OCI-LY7 (cell line): ENCODE measurements around the gene UBE4A. TPM values are rescaled to one million over a fixed set of nuclear protein-coding genes. Genes with fewer than 3 reads are reported as not detected.
A peak's percentile ranks its signal among the peaks of the same experiment; 100 is the strongest.

Source experiments
- BruUV-seq: library from RNA; stranded (reverse); fragments of 400-500 nt; replicated peaks from 2 replicates; lab custom pipeline; 2021; lab: Mats Ljungman, UMichigan
- CTCF ChIA-PET: fragments of 300-600 bp; sonication (Branson Sonifier 250); formaldehyde crosslinking; loops from one replicate; lab custom pipeline; 2022; ENCODE audit warnings: antibody characterized with exemption; ENCODE audit not compliant: unreplicated experiment; lab: Charles Lee
- POLR2A ChIA-PET: fragments of 300-600 bp; sonication (Branson Sonifier 250); formaldehyde crosslinking; loops from one replicate; lab custom pipeline; 2022; ENCODE audit warnings: antibody characterized with exemption; lab: Charles Lee
- DNase-seq: peaks from one replicate; pipeline ENCODE4 v3.0.0-alpha.2; 2015; ENCODE audit warnings: low spot score
- H2AFZ ChIP-seq: fragments of 200-600 bp; sonication (generic), shearing (Covaris generic); 2 replicates; pipeline ENCODE4 v1.6.1; 2014; ENCODE audit warnings: mild to moderate bottlenecking, antibody characterized with exemption, low read length, moderate library complexity
- H3K27ac ChIP-seq: fragments of 200-600 bp; sonication (generic); 2 replicates; pipeline ENCODE4 v1.5.1; 2014; ENCODE audit warnings: mixed run types, low read depth, mild to moderate bottlenecking, moderate library complexity, low read length, inconsistent platforms; ENCODE audit not compliant: poor library complexity, severe bottlenecking
- H3K36me3 ChIP-seq: fragments of 200-600 bp; sonication (generic); 2 replicates; pipeline ENCODE4 v1.6.1; 2014; ENCODE audit warnings: mild to moderate bottlenecking, antibody characterized with exemption, low read length, moderate library complexity, mixed read lengths; ENCODE audit not compliant: insufficient read depth
- H3K4me1 ChIP-seq: fragments of 200-600 bp; sonication (generic); 2 replicates; pipeline ENCODE4 v1.5.1; 2014; ENCODE audit warnings: mild to moderate bottlenecking, low read length; ENCODE audit not compliant: insufficient read depth, poor library complexity, severe bottlenecking
- H3K4me2 ChIP-seq: fragments of 200-600 bp; sonication (generic); 2 replicates; pipeline ENCODE4 v1.6.1; 2014; ENCODE audit warnings: mild to moderate bottlenecking, low read length
- H3K4me3 ChIP-seq: fragments of 200-600 bp; sonication (generic); 2 replicates; pipeline ENCODE4 v1.5.1; 2014; ENCODE audit warnings: mild to moderate bottlenecking, low read depth, low read length; ENCODE audit not compliant: poor library complexity, severe bottlenecking
- H3K79me2 ChIP-seq: fragments of 200-600 bp; sonication (generic); 2 replicates; pipeline ENCODE4 v1.6.1; 2016; ENCODE audit warnings: low read depth, mild to moderate bottlenecking, low read length, moderate library complexity, mixed read lengths; ENCODE audit not compliant: insufficient read depth
- H3K9me2 ChIP-seq: fragments of 200-600 bp; sonication (generic); 2 replicates; pipeline ENCODE4 v1.6.1; 2016; ENCODE audit warnings: mild to moderate bottlenecking, low read length, mixed read lengths; ENCODE audit not compliant: insufficient read depth
- H3K9me3 ChIP-seq: fragments of 200-600 bp; sonication (generic); 2 replicates; pipeline ENCODE4 v1.6.1; 2014; ENCODE audit warnings: mild to moderate bottlenecking, mixed run types, low read length, mixed read lengths
- H4K20me1 ChIP-seq: fragments of 200-600 bp; sonication (generic); 2 replicates; pipeline ENCODE4 v1.6.1; 2014; ENCODE audit warnings: mild to moderate bottlenecking, antibody characterized with exemption, low read length, moderate library complexity, mixed read lengths; ENCODE audit not compliant: insufficient read depth
- CTCF ChIP-seq: fragments of 200-600 bp; sonication (generic); conservative IDR thresholded peaks from 2 replicates; pipeline ENCODE4 v1.5.1; 2014; ENCODE audit warnings: mild to moderate bottlenecking, antibody characterized with exemption, low read length, moderate library complexity, mixed read lengths
- EZH2phosphoT487 ChIP-seq: fragments of 200-600 bp; sonication (generic); IDR thresholded peaks from 2 replicates; pipeline ENCODE4 v1.6.1; 2018; ENCODE audit warnings: low read depth, borderline replicate concordance, mild to moderate bottlenecking, mixed run types, antibody characterized with exemption, low read length, moderate library complexity, mixed read lengths
- intact Hi-C: fragments of 100-400 bp; cut with micrococcal nuclease; formaldehyde crosslinking; loops from one replicate; pipeline ENCODE4 v1.10.0; 2022; ENCODE audit not compliant: unreplicated experiment
- total RNA-seq, 2 experiments: library from RNA; depleted of rRNA in 1 of 2; stranded (reverse); fragments of >200 nt in 1 of 2; shearing (Covaris generic) in 1 of 2; gene quantifications; 2 replicates each; pipeline ENCODE4 v1.2.3, GENCODE V29; 2014 to 2022

The UBE4A gene
- total RNA-seq, 2 experiments from 2014 or later, result 28.0 to 38.4 TPM

- TF ChIP-seq CTCF (peak; percentile 92), EZH2phosphoT487 (no peak)
- H4K20me1 ChIP-seq, result no peaks in the 10 kb centered on the region
- H3K4me1 ChIP-seq, result peaks cover 5% of the 10 kb centered on the region
- H3K27ac ChIP-seq, result no peak overlapping the region
- ChIA-PET POLR2A (no interaction called here), CTCF (interaction anchor here (1.1 to 1.3 kb wide), 2 partner anchors 77 to 155 kb away, joined by 3 to 5 read pairs; no protein-coding TSS in a partner anchor)
- DNase-seq, result peak; percentile 60
- no peak overlapping the region for H3K4me3 ChIP-seq
- H3K79me2 ChIP-seq, result no peaks in the 10 kb centered on the region
- 0 out of 2 replicates have a peak overlapping the region, but pooled peaks have one; percentile 9 for H3K4me2 ChIP-seq
- H3K9me3 ChIP-seq, result no peaks in the 10 kb centered on the region
- H3K9me2 ChIP-seq, result no peaks in the 10 kb centered on the region
- H3K36me3 ChIP-seq, result no peaks in the 10 kb centered on the region
- no TSS peak for BruUV-seq
- peak overlapping the region; percentile 65 for H2AFZ ChIP-seq
- intact Hi-C loops, result loop anchor here (1.0 to 5.0 kb wide), 3 partner anchors 57 to 155 kb away; no protein-coding TSS in a partner anchor
These were observed 6.2 kb upstream of the UBE4A start for GRCh38 chr11:118353084-118353710.

- Histone ChIP-seq H3K4me1 (peaks cover 21% of the 10 kb centered on the region), H3K9me2 (no peaks in the 10 kb centered on the region), H3K4me3 (no peak overlapping the region), H3K9me3 (no peaks in the 10 kb centered on the region), H3K27ac (no peak overlapping the region), H3K4me2 (no peak overlapping the region), H3K36me3 (peaks cover 12% of the 10 kb centered on the region; the same call in 1 of the 2 replicates), H3K79me2 (peaks cover 36% of the 10 kb centered on the region), H4K20me1 (no peaks in the 10 kb centered on the region), H2AFZ (no peak overlapping the region)
- CTCF ChIA-PET, result no interaction called here
- POLR2A ChIA-PET, result no interaction called here
- TF ChIP-seq EZH2phosphoT487 (no peak), CTCF (no peak)
- no peak for DNase-seq
- intact Hi-C loops, result loop anchor here (2.0 kb wide), 1 partner anchor 43 kb away; the partner anchor contains the start of gene ATP5MG
- BruUV-seq, result no TSS peak
These were observed 1.3 kb upstream of the UBE4A start for GRCh38 chr11:118358071-118358470.
